ENCODE results near the gene PCSK4.
A peak's percentile ranks its signal among the peaks of the same experiment; 100 is the strongest.

Gene PCSK4

DNA sequence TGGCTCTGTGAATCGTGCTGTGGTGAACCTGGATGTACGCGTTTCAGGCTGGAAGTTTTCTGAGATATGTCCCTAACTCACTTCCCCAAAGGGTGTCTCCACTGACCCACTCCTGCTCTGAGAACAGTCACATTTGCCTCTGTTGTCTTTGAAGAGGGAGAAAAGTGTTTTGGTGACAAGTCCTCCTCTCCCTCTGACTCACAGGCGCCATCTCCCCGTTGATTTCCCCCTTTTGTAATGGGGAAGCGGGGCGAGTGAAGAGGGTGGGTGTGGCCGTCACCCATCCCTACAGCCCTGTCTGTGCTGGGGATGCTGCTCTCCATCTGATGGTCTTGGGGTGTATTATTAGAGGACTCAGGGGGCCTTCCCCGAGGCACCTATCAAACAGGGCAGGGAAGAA lies 30.7 kb downstream of the PCSK4 start:
- Histone ChIP-seq H4K5ac (ENCODE audit: low read length) (no peak overlapping the region), H2BK120ac (ENCODE audit: low read depth, low read length) (no peak overlapping the region), H3K4me2 (ENCODE audit: low read length) (no peak overlapping the region), H3K4me1 (ENCODE audit: control insufficient read depth, low read depth, low read length) (no peaks in the 10 kb centered on the region), H3K79me2 (ENCODE audit: control insufficient read depth, insufficient read depth, low read length) (no peaks in the 10 kb centered on the region), H3K23ac (ENCODE audit: low read length) (no peak overlapping the region), H3K27me3 (ENCODE audit: insufficient read depth, low read length, poor library complexity) (no peaks in the 10 kb centered on the region), H3K36me3 (ENCODE audit: control insufficient read depth, insufficient read depth, low read length) (no peaks in the 10 kb centered on the region), H3K4ac (ENCODE audit: low read depth, low read length) (no peak overlapping the region), H3K18ac (ENCODE audit: low read length) (no peak overlapping the region), H3K79me1 (ENCODE audit: low read length) (no peaks in the 10 kb centered on the region), H2BK15ac (replicated peaks; ENCODE audit: low read depth) (no peak overlapping the region), H2BK5ac (ENCODE audit: low read length) (no peak overlapping the region), H4K8ac (ENCODE audit: low read depth, low read length) (no peak overlapping the region), H3K27ac (ENCODE audit: low read depth, low read length) (no peak overlapping the region), H2AK5ac (ENCODE audit: low read length) (no peak overlapping the region), H3K56ac (ENCODE audit: low read length) (no peak overlapping the region), H3K4me3 (ENCODE audit: low read length) (no peak overlapping the region), H3K9ac (ENCODE audit: low read length) (no peak overlapping the region)
- WGBS (ENCODE audit: extremely low coverage, insufficient coverage, low lambda C conversion rate): no CpG with 5 or more reads among the region's 9 CpGs
- DNase-seq: no peak

DNA sequence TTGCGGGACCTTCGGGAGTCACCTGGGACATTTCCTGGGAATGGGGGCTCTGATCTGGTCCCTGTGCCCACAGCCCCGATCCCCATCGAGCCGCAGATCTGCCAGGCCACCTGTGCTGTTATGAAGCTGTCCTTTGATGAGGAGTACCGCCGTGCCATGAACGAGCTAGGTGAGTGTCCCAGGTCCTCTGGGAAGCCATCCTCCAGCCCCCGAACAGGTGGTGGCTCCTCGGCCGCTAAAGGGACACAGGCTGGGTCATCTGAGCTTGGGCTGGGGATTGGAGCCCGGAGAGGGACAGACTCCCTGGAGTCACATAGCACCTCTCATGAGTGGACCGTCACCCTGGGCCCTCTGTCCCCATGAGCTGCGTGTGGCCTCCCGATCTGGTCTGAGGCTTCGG lies 32.3 kb downstream of the PCSK4 start:
- Histone ChIP-seq H3K4me3 (ENCODE audit: low read length) (no peak overlapping the region), H3K4me2 (ENCODE audit: low read length) (no peak overlapping the region), H3K79me2 (ENCODE audit: control insufficient read depth, insufficient read depth, low read length) (no peaks in the 10 kb centered on the region), H3K27me3 (ENCODE audit: insufficient read depth, low read length, poor library complexity) (no peaks in the 10 kb centered on the region), H4K8ac (ENCODE audit: low read depth, low read length) (no peak overlapping the region), H2BK15ac (replicated peaks; ENCODE audit: low read depth) (no peak overlapping the region), H3K23ac (ENCODE audit: low read length) (no peak overlapping the region), H2BK5ac (ENCODE audit: low read length) (no peak overlapping the region), H3K27ac (ENCODE audit: low read depth, low read length) (no peak overlapping the region), H3K4me1 (ENCODE audit: control insufficient read depth, low read depth, low read length) (no peaks in the 10 kb centered on the region), H3K18ac (ENCODE audit: low read length) (no peak overlapping the region), H3K4ac (ENCODE audit: low read depth, low read length) (no peak overlapping the region), H2AK5ac (ENCODE audit: low read length) (no peak overlapping the region), H4K5ac (ENCODE audit: low read length) (no peak overlapping the region), H3K79me1 (ENCODE audit: low read length) (no peaks in the 10 kb centered on the region), H2BK120ac (ENCODE audit: low read depth, low read length) (no peak overlapping the region), H3K36me3 (ENCODE audit: control insufficient read depth, insufficient read depth, low read length) (no peaks in the 10 kb centered on the region), H3K9ac (ENCODE audit: low read length) (no peak overlapping the region), H3K56ac (ENCODE audit: low read length) (no peak overlapping the region)
- no peak for DNase-seq
- WGBS (ENCODE audit: extremely low coverage, insufficient coverage, low lambda C conversion rate): no CpG with 5 or more reads among the region's 16 CpGs

- Histone ChIP-seq H2BK15ac (replicated peaks; ENCODE audit: low read depth) (no peak overlapping the region), H3K56ac (ENCODE audit: low read length) (no peak overlapping the region), H4K5ac (ENCODE audit: low read length) (no peak overlapping the region), H3K36me3 (ENCODE audit: control insufficient read depth, insufficient read depth, low read length) (no peaks in the 10 kb centered on the region), H2BK120ac (ENCODE audit: low read depth, low read length) (no peak overlapping the region), H3K79me2 (ENCODE audit: control insufficient read depth, insufficient read depth, low read length) (no peaks in the 10 kb centered on the region), H2AK5ac (ENCODE audit: low read length) (no peak overlapping the region), H3K4ac (ENCODE audit: low read depth, low read length) (no peak overlapping the region), H2BK5ac (ENCODE audit: low read length) (no peak overlapping the region), H3K4me3 (ENCODE audit: low read length) (no peak overlapping the region), H3K9ac (ENCODE audit: low read length) (no peak overlapping the region), H3K79me1 (ENCODE audit: low read length) (no peaks in the 10 kb centered on the region), H3K18ac (ENCODE audit: low read length) (no peak overlapping the region), H3K27ac (ENCODE audit: low read depth, low read length) (no peak overlapping the region), H3K4me1 (ENCODE audit: control insufficient read depth, low read depth, low read length) (no peaks in the 10 kb centered on the region), H3K27me3 (ENCODE audit: insufficient read depth, low read length, poor library complexity) (no peaks in the 10 kb centered on the region), H3K4me2 (ENCODE audit: low read length) (no peak overlapping the region), H3K23ac (ENCODE audit: low read length) (no peak overlapping the region), H4K8ac (ENCODE audit: low read depth, low read length) (no peak overlapping the region)
- WGBS (ENCODE audit: extremely low coverage, insufficient coverage, low lambda C conversion rate): no CpG with 5 or more reads among the region's 48 CpGs
- peak; percentile 78 for DNase-seq
Observed at GRCh38 chr19:1457031-1457739, 33.0 kb downstream of the PCSK4 start.

DNA sequence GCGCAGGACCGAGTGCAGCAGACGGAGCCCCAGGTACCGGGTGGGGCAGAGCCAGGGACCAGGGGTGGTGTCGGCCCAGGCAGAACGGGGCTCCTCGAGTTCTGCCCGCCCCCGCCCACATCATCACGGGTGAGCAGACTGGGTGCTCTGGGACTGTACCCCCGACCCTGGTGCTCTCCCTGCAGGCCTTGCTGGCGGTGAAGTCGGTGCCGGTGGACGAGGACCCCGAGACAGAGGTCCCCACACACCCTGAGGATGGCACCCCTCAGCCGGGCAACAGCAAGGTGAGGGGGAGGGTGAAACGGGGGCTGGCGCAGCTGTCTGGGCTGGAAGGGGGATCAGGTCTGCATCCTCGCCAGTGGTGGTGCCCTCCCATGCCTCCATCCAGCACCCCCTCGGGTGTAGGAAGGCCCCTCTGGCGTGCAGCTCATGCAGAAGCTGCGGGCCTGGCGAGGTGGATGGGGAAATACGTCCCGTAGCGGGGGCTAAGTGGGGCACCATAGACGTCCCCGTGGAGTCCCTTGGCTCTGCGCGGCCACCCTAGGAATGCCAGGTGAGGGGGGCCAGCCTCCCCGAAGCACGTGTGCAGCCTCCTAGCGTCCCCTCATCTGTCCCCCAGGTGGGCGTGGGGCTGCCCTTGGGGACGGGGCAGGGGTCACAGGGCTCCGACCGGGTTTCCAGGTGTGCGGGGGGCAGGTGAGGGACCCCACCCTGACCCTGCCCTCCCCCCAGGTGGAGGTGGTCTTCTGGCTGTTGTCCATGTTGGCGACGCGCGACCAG lies 33.8 kb downstream of the PCSK4 start:
- H3K4ac ChIP-seq (ENCODE audit: low read depth, low read length): no peak overlapping the region
- DNase-seq: no peak

GRCh38 chr19:1455336-1456120 lies 34.6 kb downstream of the PCSK4 start:
- H3K4me3 ChIP-seq (ENCODE audit: low read length): no peak overlapping the region
- H3K56ac ChIP-seq (ENCODE audit: low read length): no peak overlapping the region
- H3K4me2 ChIP-seq (ENCODE audit: low read length): no peak overlapping the region
- H3K4ac ChIP-seq (ENCODE audit: low read depth, low read length): no peak overlapping the region
- no peak overlapping the region for H2BK5ac ChIP-seq (ENCODE audit: low read length)
- H3K9ac ChIP-seq (ENCODE audit: low read length): no peak overlapping the region
- no peak overlapping the region for H3K27ac ChIP-seq (ENCODE audit: low read depth, low read length)
- no peaks in the 10 kb centered on the region for H3K36me3 ChIP-seq (ENCODE audit: control insufficient read depth, insufficient read depth, low read length)
- H2AK5ac ChIP-seq (ENCODE audit: low read length): no peak overlapping the region
- no peak overlapping the region for H2BK120ac ChIP-seq (ENCODE audit: low read depth, low read length)
- DNase-seq: peak; percentile 84
- H3K18ac ChIP-seq (ENCODE audit: low read length): no peak overlapping the region
- peaks cover 3% of the 10 kb centered on the region for H3K27me3 ChIP-seq (ENCODE audit: insufficient read depth, low read length, poor library complexity)
- H3K79me1 ChIP-seq (ENCODE audit: low read length): no peaks in the 10 kb centered on the region
- WGBS (ENCODE audit: extremely low coverage, insufficient coverage, low lambda C conversion rate): no CpG with 5 or more reads among the region's 42 CpGs
- H4K5ac ChIP-seq (ENCODE audit: low read length): no peak overlapping the region
- H3K79me2 ChIP-seq (ENCODE audit: control insufficient read depth, insufficient read depth, low read length): no peaks in the 10 kb centered on the region
- H2BK15ac ChIP-seq (replicated peaks; ENCODE audit: low read depth): no peak overlapping the region
- H4K8ac ChIP-seq (ENCODE audit: low read depth, low read length): no peak overlapping the region
- H3K23ac ChIP-seq (ENCODE audit: low read length): no peak overlapping the region
- H3K4me1 ChIP-seq (ENCODE audit: control insufficient read depth, low read depth, low read length): no peaks in the 10 kb centered on the region

More for the DNA sequence above, 33.8 kb downstream of the PCSK4 start:
- no CpG with 5 or more reads among the region's 43 CpGs for WGBS (ENCODE audit: extremely low coverage, insufficient coverage, low lambda C conversion rate)
- Histone ChIP-seq H3K18ac (ENCODE audit: low read length) (no peak overlapping the region), H2BK120ac (ENCODE audit: low read depth, low read length) (no peak overlapping the region), H3K9ac (ENCODE audit: low read length) (no peak overlapping the region), H3K27me3 (ENCODE audit: insufficient read depth, low read length, poor library complexity) (no peaks in the 10 kb centered on the region), H3K4me1 (ENCODE audit: control insufficient read depth, low read depth, low read length) (no peaks in the 10 kb centered on the region), H3K79me1 (ENCODE audit: low read length) (no peaks in the 10 kb centered on the region), H3K4me2 (ENCODE audit: low read length) (no peak overlapping the region), H3K56ac (ENCODE audit: low read length) (no peak overlapping the region), H3K79me2 (ENCODE audit: control insufficient read depth, insufficient read depth, low read length) (no peaks in the 10 kb centered on the region), H4K5ac (ENCODE audit: low read length) (no peak overlapping the region), H3K23ac (ENCODE audit: low read length) (no peak overlapping the region), H3K27ac (ENCODE audit: low read depth, low read length) (no peak overlapping the region), H3K36me3 (ENCODE audit: control insufficient read depth, insufficient read depth, low read length) (no peaks in the 10 kb centered on the region), H2BK5ac (ENCODE audit: low read length) (no peak overlapping the region), H2AK5ac (ENCODE audit: low read length) (no peak overlapping the region), H3K4me3 (ENCODE audit: low read length) (no peak overlapping the region), H2BK15ac (replicated peaks; ENCODE audit: low read depth) (no peak overlapping the region), H4K8ac (ENCODE audit: low read depth, low read length) (no peak overlapping the region)

All from mesendoderm (in vitro differentiated cells).